ENCODE data around the gene COMTD1. TPM values are rescaled to one million over a fixed set of nuclear protein-coding genes. Genes with fewer than 3 reads are reported as not detected.

COMTD1 gene
- total and polyA plus RNA-seq, 2 of the 13 experiments (the other 11 are each of a cell fraction or from before 2014, with no cell fraction given) = 11.8 to 18.4 TPM

- TF ChIP-seq, protein P1, sequence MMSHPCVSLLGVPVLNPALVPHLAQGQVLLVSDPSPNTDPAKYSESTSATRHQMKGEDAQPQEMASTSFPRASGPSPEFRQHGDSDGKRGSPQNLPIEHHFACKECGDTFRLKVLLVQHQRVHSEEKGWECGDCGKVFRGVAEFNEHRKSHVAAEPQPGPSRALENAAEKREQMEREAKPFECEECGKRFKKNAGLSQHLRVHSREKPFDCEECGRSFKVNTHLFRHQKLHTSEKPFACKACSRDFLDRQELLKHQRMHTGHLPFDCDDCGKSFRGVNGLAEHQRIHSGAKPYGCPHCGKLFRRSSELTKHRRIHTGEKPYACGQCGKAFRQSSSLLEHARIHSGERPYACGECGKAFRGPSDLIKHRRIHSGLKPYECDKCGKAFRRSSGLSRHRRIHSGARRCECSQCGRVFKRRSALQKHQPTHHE (CRISPR knock-in tag; IDR thresholded peaks at IDR 0.05; ENCODE audit: borderline replicate concordance) = 0 out of 2 replicates have a peak, but pooled peaks have one; percentile 57
- TF ChIP-seq JUN (CRISPR knock-in tag; IDR thresholded peaks at IDR 0.05) = peak; percentile 35; the same call in 1 of the 2 replicates
- peak; percentile 98 for TF ChIP-seq ASH2L (IDR thresholded peaks at IDR 0.05; ENCODE audit: insufficient read length, low read depth, low read length)
- no peak for TF ChIP-seq ZNF432 (CRISPR knock-in tag; IDR thresholded peaks at IDR 0.05; ENCODE audit: borderline replicate concordance)
- no peak for TF ChIP-seq XBP1 (CRISPR knock-in tag; IDR thresholded peaks at IDR 0.05)
- 0 out of 2 replicates have a peak, but pooled peaks have one; percentile 44 for TF ChIP-seq WIZ (CRISPR knock-in tag; IDR thresholded peaks at IDR 0.05)
- TF ChIP-seq SATB2 (CRISPR knock-in tag; IDR thresholded peaks at IDR 0.05) = no peak
- no peak for TF ChIP-seq NONO (IDR thresholded peaks at IDR 0.05)
- TF ChIP-seq NONO (CRISPR knock-in tag; conservative IDR thresholded peaks at IDR 0.05) = peak; percentile 94
- no peak for TF ChIP-seq SETDB1 (CRISPR knock-in tag; IDR thresholded peaks at IDR 0.05; ENCODE audit: borderline replicate concordance)
- TF ChIP-seq ZNF446 (CRISPR knock-in tag; IDR thresholded peaks at IDR 0.05) = peak; percentile 25; the same call in 1 of the 2 replicates
- TF ChIP-seq ZNF576 (CRISPR knock-in tag; IDR thresholded peaks at IDR 0.05) = no peak
- TF ChIP-seq ZNF264 (CRISPR knock-in tag; IDR thresholded peaks at IDR 0.05) = no peak; the same call in 1 of the 2 replicates
- TF ChIP-seq MEIS1 (CRISPR knock-in tag; IDR thresholded peaks at IDR 0.05; ENCODE audit: borderline replicate concordance) = peak; percentile 78; the same call in 1 of the 2 replicates
- TF ChIP-seq, protein P2, sequence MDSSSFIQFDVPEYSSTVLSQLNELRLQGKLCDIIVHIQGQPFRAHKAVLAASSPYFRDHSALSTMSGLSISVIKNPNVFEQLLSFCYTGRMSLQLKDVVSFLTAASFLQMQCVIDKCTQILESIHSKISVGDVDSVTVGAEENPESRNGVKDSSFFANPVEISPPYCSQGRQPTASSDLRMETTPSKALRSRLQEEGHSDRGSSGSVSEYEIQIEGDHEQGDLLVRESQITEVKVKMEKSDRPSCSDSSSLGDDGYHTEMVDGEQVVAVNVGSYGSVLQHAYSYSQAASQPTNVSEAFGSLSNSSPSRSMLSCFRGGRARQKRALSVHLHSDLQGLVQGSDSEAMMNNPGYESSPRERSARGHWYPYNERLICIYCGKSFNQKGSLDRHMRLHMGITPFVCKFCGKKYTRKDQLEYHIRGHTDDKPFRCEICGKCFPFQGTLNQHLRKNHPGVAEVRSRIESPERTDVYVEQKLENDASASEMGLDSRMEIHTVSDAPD (CRISPR knock-in tag; IDR thresholded peaks at IDR 0.05) = 0 out of 2 replicates have a peak, but pooled peaks have one; percentile 56
- TF ChIP-seq SMAD9 (CRISPR knock-in tag; IDR thresholded peaks at IDR 0.05) = no peak
- TF ChIP-seq ATF5 (CRISPR knock-in tag; IDR thresholded peaks at IDR 0.05; ENCODE audit: low read depth) = peak; percentile 38; the same call in 1 of the 2 replicates
- TF ChIP-seq TAF15 (IDR thresholded peaks at IDR 0.05; ENCODE audit: low read depth, low read length, poor library complexity, severe bottlenecking) = no peak
- TF ChIP-seq NFIC (IDR thresholded peaks at IDR 0.05; ENCODE audit: low read length) = no peak
- TF ChIP-seq PAWR (CRISPR knock-in tag; IDR thresholded peaks at IDR 0.05; ENCODE audit: borderline replicate concordance) = no peak
- TF ChIP-seq MATR3 (CRISPR knock-in tag; IDR thresholded peaks at IDR 0.05) = no peak
- peak; percentile 45; the same call in 1 of the 2 replicates for TF ChIP-seq MEIS2 (CRISPR knock-in tag; IDR thresholded peaks at IDR 0.05)
- TF ChIP-seq YEATS4 (CRISPR knock-in tag; IDR thresholded peaks at IDR 0.05; ENCODE audit: borderline replicate concordance) = peak; percentile 84
- no peak for TF ChIP-seq ZKSCAN1 (IDR thresholded peaks at IDR 0.05; ENCODE audit: low read length)
- no peak for TF ChIP-seq MED8 (CRISPR knock-in tag; IDR thresholded peaks at IDR 0.05; ENCODE audit: insufficient replicate concordance)
- TF ChIP-seq ZNF639 (CRISPR knock-in tag; conservative IDR thresholded peaks at IDR 0.05) = peak; percentile 92
These were observed 25.3 kb downstream of the COMTD1 start, which contains the start of gene VDAC2 (continued) for GRCh38 chr10:75210282-75211006.
